Measurements from ENCODE around the gene LMAN2.

Gene LMAN2, protein sequence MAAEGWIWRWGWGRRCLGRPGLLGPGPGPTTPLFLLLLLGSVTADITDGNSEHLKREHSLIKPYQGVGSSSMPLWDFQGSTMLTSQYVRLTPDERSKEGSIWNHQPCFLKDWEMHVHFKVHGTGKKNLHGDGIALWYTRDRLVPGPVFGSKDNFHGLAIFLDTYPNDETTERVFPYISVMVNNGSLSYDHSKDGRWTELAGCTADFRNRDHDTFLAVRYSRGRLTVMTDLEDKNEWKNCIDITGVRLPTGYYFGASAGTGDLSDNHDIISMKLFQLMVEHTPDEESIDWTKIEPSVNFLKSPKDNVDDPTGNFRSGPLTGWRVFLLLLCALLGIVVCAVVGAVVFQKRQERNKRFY

DNA sequence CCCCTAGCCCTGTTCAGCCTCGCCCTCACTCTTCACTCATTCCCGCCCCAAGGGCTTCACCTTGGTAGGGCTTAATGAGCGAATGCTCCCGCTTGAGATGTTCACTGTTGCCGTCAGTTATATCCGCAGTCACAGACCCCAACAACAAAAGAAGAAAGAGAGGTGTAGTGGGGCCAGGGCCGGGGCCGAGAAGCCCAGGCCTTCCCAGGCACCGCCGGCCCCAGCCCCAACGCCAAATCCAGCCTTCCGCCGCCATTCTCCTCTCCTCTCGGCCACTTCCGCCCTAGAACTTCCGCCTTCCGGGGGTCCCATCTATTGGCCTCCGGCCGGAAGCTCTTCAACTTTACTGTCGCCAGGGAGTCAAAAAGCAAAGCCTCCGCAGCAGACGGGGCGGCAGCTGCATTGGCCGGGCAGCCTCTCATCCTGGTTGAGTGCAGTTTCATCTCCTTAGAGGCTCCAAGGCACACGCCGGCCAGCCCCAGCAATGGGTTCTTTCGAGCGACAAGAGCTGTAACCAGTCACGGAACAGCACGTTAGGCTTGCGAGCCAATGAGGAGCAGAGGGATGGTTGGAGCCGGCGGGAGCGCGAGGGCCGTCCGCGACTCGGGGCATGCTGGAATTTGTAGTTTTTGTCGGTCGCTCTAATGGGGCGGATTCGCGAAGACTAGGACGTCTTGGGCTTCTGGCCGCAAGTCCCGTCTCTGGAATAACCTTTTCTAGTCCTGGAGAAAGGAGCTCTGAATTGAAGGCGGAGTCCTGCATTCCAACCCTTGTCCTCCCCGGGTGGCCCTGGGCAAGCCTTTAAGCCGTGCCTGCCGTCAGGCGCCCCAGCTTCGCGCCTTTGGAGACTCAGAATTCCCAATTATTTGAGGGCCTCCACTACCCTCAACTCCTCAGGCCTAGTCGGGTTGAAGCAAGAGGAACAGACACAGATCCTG, at the start of gene LMAN2:
Gene LMAN2 (minus strand): TSS at position 277 of the 938 bp plus-strand sequence. CDS start 21 bp downstream, at position 256.
- in situ Hi-C loops (cut with MboI; ENCODE audit: low sequenced_read_pairs), result no loop called here

DNA sequence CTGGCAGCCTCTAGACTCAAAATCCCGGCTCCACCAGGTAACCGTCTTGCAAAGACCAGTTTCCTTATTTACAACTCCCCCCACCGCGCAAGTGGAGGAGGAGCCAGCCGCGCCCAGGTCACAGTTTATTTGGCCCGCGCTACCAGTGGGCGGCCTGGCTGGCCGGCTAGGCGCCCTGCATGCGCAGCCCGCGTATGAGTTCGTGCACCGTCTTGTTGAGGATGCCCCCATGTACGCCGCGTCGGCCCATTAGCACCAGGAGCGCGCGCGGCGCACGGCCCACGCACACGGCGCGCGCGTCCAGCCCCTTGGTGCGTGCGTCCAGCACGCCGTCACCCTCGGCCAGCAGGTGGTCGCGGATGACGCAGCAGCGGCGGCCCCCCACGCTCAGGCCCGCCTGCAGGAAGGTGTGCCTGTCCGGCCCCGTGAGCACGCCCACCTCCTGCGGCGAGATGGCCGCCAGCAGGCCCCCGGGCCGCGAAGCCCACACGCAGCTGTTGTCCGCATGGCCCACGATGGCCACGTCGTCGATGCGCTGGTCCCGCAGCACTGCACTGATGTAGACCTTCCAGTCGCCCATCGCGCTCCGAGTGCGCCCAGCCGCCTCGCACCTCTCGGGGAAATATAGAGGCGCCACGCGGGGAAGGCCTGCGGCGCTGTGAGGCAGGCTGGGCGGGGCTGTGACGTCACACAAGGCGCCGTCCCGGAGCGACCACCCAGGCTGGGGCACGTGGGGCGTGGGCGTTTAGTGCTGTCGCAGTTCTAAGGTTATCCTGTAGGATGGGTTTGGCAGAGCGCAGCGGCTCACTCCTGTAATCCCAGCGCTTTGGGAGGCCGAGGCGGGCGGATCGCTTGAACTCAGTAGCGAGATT, 48.8 kb upstream of the LMAN2 start, which contains the start of gene PFN3:
Gene PFN3 (minus strand): TSS at position 665 of the 872 bp plus-strand sequence. CDS start 85 bp downstream, at position 580.
- in situ Hi-C loops (cut with MboI; ENCODE audit: low sequenced_read_pairs), result loop anchor here (25.0 kb wide), 1 partner anchor 662 kb away; no protein-coding TSS in a partner anchor

DNA sequence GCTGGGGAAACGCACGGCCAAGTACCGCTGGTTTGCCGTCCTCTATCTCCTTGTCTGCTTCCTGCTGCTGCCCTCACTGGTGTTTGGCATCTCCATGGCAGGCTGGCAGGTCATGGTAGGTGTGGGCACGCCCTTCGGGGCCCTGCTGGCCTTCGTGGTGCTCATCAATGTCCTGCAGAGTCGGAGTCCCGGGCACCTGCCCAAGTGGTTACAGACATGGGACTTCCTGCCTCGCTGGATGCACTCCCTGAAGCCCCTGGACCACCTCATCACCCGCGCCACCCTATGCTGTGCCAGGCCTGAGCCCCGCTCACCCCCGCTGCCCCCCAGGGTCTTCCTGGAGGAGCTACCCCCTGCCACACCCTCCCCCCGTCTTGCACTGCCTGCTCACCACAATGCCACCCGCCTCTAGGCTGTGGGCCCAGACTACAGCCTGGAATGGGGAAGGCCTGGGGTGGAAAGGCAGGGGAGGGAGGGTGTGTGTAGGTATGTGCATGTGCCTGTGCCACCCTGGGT, 46.5 kb upstream of the LMAN2 start:
- in situ Hi-C loops (cut with MboI; ENCODE audit: low sequenced_read_pairs), result loop anchor here (25.0 kb wide), 1 partner anchor 664 kb away; no protein-coding TSS in a partner anchor

DNA sequence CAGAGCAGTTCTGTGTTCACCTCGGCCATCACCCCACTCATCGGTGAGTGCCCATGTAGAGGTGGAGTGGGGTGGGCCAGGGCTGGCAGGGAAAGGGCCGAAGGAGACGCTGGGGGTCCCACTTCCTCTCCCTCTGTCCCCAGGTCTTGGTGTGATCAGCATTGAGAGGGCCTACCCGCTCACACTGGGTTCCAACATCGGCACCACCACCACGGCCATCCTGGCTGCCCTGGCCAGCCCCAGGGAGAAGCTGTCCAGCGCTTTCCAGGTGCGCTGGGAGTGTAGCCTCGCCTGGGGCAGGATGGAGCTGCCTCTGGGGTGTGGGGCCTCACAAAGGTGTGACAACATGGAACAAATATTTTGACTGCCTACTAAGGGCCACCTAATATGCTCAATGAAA, 45.3 kb upstream of the LMAN2 start:
- in situ Hi-C loops (cut with MboI; ENCODE audit: low sequenced_read_pairs), result loop anchor here (25.0 kb wide), 1 partner anchor 665 kb away; no protein-coding TSS in a partner anchor

DNA sequence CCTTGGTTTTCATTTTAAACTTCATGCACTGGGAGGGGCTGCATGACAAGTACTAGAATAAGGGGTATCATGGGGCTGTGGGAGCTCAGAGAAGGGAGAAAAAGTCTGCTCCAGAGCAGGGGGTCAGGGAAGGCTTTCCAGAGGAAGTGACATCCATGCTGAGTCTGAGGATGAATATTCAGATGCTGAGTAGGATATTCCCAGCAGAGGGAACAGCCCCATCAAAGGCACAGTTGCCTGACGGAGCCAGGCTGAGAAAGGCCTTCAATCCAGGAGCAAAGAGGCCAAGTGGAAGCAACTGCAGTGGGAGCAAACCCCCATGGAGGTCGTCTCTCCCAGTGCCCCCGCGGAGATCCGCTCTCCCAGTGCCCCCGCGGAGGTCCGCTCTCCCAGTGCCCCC, 44.6 kb upstream of the LMAN2 start:
- in situ Hi-C loops (cut with MboI; ENCODE audit: low sequenced_read_pairs), result loop anchor here (25.0 kb wide), 1 partner anchor 666 kb away; no protein-coding TSS in a partner anchor

DNA sequence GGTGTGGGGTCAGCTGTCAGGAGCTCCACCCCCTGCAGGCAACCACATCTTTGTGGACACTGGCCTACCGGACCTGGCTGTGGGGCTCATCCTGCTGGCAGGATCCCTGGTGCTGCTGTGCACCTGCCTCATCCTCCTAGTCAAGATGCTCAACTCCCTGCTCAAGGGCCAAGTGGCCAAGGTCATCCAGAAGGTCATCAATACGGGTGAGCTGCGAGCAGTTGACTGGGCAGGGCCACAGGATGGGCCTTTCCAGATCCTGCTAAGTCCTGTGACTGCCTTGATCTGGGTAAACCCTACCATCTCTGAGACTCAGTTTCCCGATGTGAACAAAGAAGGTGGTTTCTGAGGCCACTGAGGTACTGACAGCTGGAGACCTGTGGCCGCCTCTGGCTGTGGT, 42.5 kb upstream of the LMAN2 start:
- in situ Hi-C loops (cut with MboI; ENCODE audit: low sequenced_read_pairs), result loop anchor here (5.0 to 25.0 kb wide), 2 partner anchors 58 to 668 kb away; no protein-coding TSS in a partner anchor

DNA sequence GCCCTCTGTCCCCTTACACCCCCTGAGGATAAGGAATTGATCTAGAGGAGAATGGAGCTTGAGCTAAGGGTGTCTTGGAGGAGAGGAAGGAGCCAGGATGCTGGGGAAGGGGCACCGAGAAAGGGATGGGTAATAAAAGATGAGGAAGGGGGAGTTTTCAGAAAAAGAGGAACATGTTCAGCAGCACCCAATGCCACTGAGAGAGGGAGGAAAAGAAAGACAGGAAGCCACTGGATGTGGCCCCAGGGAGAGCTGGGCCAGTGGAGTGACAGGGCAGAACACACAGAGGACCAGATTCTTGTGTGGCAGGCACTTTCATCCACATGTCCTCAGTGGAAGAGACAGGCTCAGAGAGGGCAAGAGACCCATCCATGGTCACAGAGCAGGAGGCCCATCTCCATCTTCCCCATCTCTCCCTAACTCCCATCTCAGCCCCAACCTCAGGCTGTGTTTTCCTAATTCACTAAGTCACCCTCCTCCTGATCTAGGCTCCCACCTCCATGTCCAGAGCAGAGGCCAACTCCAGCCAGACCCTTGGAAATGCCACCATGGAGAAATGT, 41.8 kb upstream of the LMAN2 start:
- in situ Hi-C loops (cut with MboI; ENCODE audit: low sequenced_read_pairs), result loop anchor here (5.0 to 25.0 kb wide), 2 partner anchors 59 to 669 kb away; no protein-coding TSS in a partner anchor

DNA sequence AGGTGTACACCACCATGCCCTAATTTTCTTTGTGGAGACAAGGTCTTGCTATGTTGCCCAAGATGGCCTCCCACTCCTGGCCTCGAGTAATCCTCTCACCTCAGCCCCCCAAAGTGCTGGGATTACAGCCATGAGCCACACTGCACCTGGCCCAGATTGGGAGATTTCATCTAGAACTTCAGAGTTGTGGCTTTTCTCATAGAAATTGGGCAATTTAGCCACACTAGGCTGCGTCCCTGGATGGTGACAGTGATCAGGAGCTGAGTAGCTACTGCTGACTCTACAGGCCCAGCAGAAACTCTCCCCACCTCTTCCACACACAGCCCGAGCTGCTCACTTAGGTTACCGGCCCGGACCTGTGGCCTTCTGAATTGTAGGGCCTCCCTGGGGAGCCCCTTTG, 41.3 kb upstream of the LMAN2 start:
- in situ Hi-C loops (cut with MboI; ENCODE audit: low sequenced_read_pairs), result loop anchor here (5.0 to 25.0 kb wide), 2 partner anchors 60 to 670 kb away; no protein-coding TSS in a partner anchor

DNA sequence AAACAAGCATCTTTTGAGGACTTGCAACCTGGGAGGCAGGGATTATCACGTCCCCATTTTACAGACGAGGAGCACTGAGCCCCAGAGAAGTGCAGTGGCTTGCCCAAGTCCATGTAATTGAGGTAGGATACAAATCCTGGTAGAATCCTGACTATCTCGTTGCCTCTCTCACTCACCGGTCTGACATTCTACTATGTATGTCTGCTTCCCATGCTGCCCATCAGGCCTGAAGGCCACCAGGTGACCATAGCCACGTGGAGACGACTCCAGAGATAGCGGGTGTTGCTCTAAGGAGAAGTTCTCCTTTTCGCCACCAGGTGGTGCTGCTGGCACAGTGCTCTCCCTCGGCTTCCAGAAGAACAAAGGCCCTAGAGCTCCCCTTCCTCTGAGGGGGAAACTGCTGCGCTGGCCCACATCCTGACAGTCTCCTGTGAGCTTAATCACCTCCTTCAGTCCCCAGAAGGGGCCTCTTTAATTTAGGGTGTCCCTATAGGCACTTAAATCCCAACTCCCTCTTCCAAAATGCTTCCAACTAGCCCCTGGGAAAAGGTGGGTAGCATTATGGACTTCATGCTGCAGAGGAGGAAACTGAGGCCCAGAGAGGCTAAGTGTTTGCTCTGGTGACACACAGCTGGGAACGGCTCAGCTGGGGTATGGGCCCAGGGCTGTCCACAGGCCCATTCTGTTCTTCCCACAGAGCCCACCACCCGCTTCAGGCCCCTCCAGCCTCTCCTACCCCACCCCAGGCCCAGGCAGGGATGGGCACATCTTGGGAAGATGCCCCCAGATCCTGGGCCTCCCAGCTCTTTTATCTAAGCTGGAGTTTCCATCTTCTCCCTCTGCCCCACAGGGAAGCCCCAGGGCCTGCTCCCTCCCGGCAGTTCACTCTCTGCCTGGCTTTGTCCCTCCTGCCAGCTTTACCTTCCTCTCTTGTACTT, 39.2 kb upstream of the LMAN2 start:
- in situ Hi-C loops (cut with MboI; ENCODE audit: low sequenced_read_pairs), result loop anchor here (5.0 to 25.0 kb wide), 2 partner anchors 62 to 672 kb away; no protein-coding TSS in a partner anchor

DNA sequence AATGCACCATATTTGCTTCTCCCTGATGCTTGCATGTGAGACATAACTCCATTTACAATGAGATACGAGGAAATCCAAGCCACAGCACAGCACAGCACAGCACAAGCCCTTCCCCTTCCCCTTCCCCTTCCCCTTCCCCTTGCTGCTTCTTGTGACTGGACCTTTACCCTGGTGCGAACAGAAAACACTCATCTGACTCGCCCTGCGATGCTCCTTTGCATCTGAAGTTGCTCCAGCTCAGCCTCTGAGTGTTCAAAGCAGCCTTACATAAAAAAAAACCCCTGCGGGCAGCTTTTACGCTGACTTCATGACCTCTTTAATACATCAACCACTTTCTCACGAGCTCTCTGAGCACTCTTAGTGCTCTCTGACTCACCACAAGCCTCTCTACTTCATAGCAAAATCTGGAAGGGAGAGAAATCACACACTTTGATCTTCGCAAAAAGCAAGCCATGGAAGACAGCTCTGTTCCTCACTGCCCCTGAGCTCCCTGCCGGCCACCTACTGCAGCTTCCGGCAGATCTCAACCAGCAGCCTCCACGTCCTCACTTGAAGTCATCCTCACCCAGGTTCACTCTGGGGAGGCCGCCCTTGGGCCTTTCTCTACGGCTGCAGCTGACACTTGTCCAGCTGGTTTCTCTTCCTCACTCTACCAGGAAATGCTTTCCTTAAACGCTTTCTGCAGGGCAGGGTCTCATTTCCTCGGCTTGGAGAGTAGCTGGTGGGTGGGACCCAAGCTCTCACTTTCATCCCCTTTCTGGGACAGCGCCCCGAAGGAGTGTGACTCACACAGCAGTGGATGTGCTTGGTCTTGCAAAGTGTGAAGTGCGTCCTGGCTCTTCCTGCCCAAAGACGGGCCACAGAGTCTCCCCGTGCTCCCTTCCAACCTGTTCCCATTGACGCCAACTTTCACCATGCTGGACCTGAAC, 38.0 kb upstream of the LMAN2 start:
- in situ Hi-C loops (cut with MboI; ENCODE audit: low sequenced_read_pairs), result loop anchor here (5.0 to 25.0 kb wide), 2 partner anchors 63 to 673 kb away; no protein-coding TSS in a partner anchor

DNA sequence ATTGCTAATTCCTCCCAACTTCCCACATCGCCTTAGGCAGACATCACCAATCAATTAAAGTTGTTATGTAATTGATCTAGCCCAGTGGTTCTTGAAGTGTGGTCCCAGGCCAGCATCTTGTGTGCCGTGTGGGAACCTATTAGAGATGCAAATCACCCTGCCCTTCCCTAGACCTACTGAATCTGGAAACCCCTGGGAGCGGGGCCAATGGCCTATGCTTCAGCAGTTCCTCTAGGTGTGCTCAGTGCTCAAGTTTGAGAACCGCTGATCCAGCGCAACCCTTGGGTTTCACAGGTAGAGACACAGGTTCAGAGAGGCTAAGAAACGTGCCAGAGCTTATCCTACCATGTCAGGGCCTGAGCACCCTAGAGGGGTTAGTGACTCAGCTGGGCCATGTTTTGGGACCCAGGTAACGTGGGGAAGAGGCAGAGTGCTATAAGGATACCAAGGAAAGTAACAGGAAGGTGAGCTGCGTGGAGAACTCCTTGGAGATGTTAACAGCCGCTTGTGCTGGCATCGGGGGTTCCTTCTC, 37.1 kb upstream of the LMAN2 start:
- in situ Hi-C loops (cut with MboI; ENCODE audit: low sequenced_read_pairs), result loop anchor here (25.0 kb wide), 1 partner anchor 674 kb away; no protein-coding TSS in a partner anchor

DNA sequence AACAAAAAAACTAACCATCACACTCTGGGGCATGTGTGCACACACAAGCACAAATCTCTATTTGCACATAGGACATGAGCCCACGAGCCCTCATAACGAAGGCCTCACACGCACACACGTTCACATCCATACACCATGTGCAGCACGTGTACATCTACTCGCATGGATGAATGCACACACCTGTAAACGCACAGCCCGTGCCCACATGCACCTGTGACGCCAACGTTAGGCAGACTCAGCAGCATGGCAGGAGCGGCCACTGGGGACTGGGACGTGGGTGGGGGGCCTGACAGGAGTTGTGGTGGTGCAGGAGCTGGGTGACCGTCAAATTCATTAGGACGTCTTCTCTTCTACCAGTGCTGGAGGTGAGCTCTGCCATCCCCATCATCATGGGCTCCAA, 35.9 kb upstream of the LMAN2 start:
- in situ Hi-C loops (cut with MboI; ENCODE audit: low sequenced_read_pairs), result loop anchor here (25.0 kb wide), 1 partner anchor 675 kb away; no protein-coding TSS in a partner anchor

DNA sequence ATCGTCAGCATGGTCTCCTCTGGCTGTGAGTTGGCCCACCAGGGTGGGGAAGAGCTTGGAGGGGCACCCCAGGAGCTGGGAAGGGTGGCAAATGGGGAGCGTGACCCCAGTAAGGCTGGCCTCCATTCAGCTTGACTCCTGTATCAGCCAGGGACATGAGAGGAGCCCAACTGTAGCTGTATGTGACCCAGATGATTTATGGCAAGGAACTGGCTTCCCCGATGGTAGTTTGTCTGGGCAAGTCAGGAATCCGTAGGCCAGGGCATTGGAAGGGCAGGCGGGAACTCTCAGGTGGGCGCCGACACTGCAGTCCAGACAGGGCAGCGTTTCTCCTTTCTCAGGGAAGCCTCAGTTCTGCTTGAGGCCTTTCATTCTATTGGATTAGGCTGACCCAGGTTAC, 35.1 kb upstream of the LMAN2 start:
- in situ Hi-C loops (cut with MboI; ENCODE audit: low sequenced_read_pairs), result loop anchor here (25.0 kb wide), 1 partner anchor 676 kb away; no protein-coding TSS in a partner anchor

DNA sequence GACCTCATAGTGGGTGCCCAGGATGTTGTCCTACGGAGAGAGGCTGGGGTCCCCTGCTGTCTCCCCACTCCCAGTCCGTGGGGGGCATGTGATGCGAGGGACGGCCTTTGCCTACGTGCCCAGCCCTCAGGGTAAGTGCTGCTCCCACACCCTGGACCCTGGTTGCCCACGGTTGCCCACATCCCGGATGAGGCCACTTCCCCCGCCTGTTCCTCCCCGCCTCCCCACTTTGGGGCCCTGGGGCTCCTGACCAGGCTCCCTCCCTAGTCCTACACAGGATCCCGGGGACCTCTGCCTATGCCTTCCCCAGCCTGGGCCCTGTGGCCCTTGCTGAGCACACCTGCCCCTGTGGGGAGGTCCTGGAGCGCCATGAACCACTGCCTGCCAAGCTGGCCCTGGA, 34.3 kb upstream of the LMAN2 start:
- in situ Hi-C loops (cut with MboI; ENCODE audit: low sequenced_read_pairs), result loop anchor here (25.0 kb wide), 1 partner anchor 677 kb away; no protein-coding TSS in a partner anchor

DNA sequence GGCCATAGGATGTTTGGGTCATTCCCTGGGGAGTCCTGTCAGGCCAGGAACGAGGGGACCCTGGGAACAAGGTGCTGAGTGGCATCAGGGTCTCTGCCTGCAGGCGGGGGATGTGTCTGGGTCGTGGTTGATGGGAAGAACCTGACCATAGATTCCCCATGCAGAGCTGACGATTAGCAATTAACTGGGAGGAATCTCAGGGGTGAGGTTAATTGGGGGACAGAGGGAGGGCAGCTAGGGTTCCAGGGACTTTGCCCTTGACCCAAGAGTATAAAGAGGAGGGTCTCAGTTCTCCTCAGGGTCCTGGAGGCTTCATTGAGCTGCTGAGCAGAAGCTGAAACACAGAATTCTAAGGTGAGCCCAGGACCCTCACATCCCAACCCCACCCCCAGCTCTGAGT, 32.7 kb upstream of the LMAN2 start, which contains the start of gene SLC34A1:
Gene SLC34A1 (plus strand): TSS at position 301 of the 400 bp plus-strand sequence. CDS start 1,308 bp downstream, outside the sequence.
- in situ Hi-C loops (cut with MboI; ENCODE audit: low sequenced_read_pairs), result loop anchor here (25.0 kb wide), 1 partner anchor 678 kb away; no protein-coding TSS in a partner anchor

DNA sequence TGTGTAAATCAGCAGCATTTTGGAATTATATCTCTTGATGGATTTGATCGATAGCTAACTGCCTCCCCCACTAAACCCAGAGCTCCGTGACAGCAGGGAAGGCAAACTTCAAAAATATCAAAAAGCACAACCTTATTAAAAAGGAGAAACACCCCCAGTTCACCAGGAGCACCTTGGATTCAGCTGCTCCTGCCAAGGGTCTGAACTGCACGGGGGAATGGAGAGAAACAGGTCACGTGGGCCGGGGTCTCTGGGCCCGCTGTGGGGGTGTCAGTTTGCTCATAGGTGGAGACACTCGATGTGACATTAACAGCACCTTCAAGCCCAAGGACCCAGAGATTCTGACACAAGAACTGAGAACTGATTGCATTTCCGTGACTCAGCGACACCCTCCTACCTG, 31.7 kb upstream of the LMAN2 start:
- in situ Hi-C loops (cut with MboI; ENCODE audit: low sequenced_read_pairs), result loop anchor here (25.0 kb wide), 1 partner anchor 679 kb away; no protein-coding TSS in a partner anchor
